AG10803 (cell line): Measurements from ENCODE around the gene BCDIN3D.

Experiments used
- DNase-seq: peaks from one replicate; pipeline ENCODE4 v3.0.0; 2010; ENCODE audit warnings: low read depth
- H3K4me3 ChIP-seq: 2 replicates; pipeline ENCODE4 v1.5.1; 2011; ENCODE audit warnings: mild to moderate bottlenecking, low read length, control low read depth
- CTCF ChIP-seq: conservative IDR thresholded peaks from 2 replicates; pipeline ENCODE4 v1.5.1; 2011; ENCODE audit warnings: mild to moderate bottlenecking, low read length, control low read depth, inconsistent platforms

BCDIN3D gene

DNA sequence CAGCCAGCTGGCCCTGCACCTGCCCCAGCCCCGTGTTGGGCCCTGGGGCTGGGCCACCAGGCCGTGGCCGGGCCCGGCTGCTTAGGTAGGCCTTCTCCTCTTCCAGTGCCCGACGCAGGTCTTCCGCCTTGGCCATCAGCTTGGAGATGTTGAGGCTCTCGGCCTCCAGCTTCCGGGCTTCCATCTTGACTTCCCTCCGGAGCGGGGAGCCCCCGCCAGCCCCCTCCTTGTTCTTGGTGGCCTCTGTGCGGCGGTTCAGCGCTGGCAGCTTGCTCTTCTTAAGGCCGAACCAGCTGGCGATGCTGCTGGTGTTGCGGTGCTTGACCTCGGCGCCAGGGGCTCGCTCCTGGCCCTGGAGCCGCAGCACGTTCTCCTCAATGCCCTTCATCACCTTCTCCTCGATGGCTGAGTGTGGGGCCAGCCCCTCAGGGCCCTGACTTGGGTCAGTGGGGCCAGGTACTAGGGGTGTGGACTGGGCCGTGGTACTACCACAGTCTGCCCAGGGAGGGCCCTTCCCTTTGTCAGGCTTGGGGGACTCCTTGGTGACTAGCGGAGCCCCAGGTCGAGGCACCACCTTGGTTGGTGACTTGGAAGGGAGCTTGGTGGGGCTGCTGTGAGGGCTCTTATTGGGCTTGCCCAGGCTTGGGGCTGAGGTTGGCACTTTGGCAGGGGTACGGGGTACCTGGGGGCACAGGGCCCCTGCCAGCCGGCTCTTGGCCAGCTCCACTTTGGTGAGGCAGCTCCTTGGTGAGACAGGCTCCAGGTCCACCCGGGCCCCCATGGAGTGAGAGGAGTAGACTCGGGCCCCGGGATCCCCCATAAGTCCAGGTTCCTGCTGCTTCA, 47.9 kb downstream of the BCDIN3D start:
- no peak overlapping the region for H3K4me3 ChIP-seq
- no peak for DNase-seq
- no peak for TF ChIP-seq CTCF

- no peak for TF ChIP-seq CTCF
- no peak for DNase-seq
Measured at GRCh38 chr12:49794021-49794420, 48.9 kb downstream of the BCDIN3D start.

DNA sequence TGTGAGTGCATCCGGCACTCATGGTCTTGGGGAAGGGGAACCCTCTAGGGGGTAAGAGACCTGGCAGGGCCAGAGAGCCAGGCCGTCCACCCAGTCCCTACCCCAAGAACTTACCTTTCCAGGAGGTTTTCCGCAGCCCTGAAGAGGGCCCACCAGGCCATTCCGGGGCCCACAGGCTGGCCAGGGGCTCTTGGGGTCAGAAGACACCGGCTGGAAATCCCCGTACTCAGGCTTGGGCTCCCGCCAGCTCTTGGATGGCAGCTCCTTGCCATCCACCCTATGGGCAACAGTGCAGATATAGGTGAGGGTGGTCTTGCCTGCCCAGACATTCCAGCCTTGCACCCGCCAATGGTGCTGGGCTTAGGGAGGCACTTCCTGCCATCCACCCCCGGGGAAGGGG, 49.3 kb downstream of the BCDIN3D start:
- no peak for TF ChIP-seq CTCF
- H3K4me3 ChIP-seq, result no peak overlapping the region
- no peak for DNase-seq

More at GRCh38 chr12:49794021-49794420, 48.9 kb downstream of the BCDIN3D start:
- no peak overlapping the region for H3K4me3 ChIP-seq

DNA sequence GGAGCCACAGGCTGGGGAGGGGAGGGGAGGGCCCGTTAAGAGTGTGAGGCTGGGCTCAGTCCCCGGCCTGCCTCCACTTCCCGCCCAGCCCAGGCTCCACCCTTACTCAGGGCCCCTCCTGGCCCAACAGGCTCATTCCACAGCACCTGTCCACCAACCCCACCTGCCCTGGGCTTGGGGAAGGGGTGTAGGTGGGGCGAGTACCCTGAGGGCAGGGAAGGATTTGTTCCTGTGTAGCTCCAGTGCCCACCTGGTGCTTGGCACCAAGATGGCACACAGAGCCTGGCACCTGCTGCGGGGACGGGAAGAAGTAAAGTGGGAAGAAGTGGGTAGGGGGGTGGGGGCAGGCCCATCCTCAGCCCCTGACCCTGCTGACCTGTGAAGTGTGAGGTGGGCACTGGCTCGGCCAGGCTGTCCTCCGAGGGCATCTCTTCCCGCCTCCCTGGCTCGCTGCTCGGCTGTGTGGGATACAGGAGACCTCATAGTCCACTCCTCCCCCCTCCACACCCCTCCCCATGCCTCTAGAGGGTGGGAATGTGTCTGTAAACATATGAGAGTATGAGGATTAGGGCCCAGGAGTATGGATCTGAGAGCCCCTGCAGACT, 49.8 kb downstream of the BCDIN3D start:
- TF ChIP-seq CTCF, result no peak
- no peak for DNase-seq
- H3K4me3 ChIP-seq, result no peak overlapping the region

GRCh38 chr12:49792181-49792970, 50.5 kb downstream of the BCDIN3D start:
- TF ChIP-seq CTCF, result no peak
- no peak overlapping the region for H3K4me3 ChIP-seq
- DNase-seq, result no peak

- TF ChIP-seq CTCF, result no peak
- no peak overlapping the region for H3K4me3 ChIP-seq
- DNase-seq, result no peak
Measured at GRCh38 chr12:49791700-49792099, 51.2 kb downstream of the BCDIN3D start.
